RWPE2 (cell line): ENCODE results near the gene ZNF444.
"Not testable (repeated sequence)": the region's sequence is repeated elsewhere in the genome, so short reads cannot be mapped to it uniquely, and the experiment has no call there.

Experiments
- ATAC-seq: fragments of 200-7000 bp; cut with Tn5 transposase; 3 replicates; pipeline ENCODE4 v1.9.1; 2021; ENCODE audit warnings: low read depth
- DNase-seq: peaks from one replicate; pipeline ENCODE4 v3.0.0-alpha.2; 2020; ENCODE audit warnings: low spot score
- H3K27ac ChIP-seq: fragments of 450-650 bp; 2 replicates; pipeline ENCODE4 v1.5.1; 2017; ENCODE audit warnings: mild to moderate bottlenecking; ENCODE audit not compliant: poor library complexity, severe bottlenecking
- H3K27me3 ChIP-seq: fragments of 250-450 bp; sonication (Bioruptor Pico); 2 replicates; pipeline ENCODE4 v1.5.1; 2021; ENCODE audit warnings: mild to moderate bottlenecking, moderate library complexity; ENCODE audit not compliant: insufficient read depth, poor library complexity, severe bottlenecking
- H3K36me3 ChIP-seq: fragments of 250-450 bp; sonication (Bioruptor Pico); 2 replicates; pipeline ENCODE4 v1.5.1; 2020; ENCODE audit warnings: low read depth, mild to moderate bottlenecking, moderate library complexity
- H3K4me1 ChIP-seq: fragments of 250-450 bp; sonication (Bioruptor Pico); 2 replicates; pipeline ENCODE4 v1.5.1; 2021; ENCODE audit warnings: mild to moderate bottlenecking, moderate library complexity; ENCODE audit not compliant: insufficient read depth, poor library complexity, severe bottlenecking
- H3K4me3 ChIP-seq: fragments of 250-450 bp; sonication (Bioruptor Pico); 2 replicates; pipeline ENCODE4 v1.5.1; 2021; ENCODE audit warnings: mild to moderate bottlenecking, moderate library complexity; ENCODE audit not compliant: severe bottlenecking
- H3K9me3 ChIP-seq: fragments of 250-450 bp; sonication (Bioruptor Pico); 2 replicates; pipeline ENCODE4 v1.5.1; 2021; ENCODE audit warnings: mild to moderate bottlenecking, moderate library complexity; ENCODE audit not compliant: severe bottlenecking
- CTCF ChIP-seq: fragments of 450-650 bp; IDR thresholded peaks from one replicate; pipeline ENCODE4 v1.5.1; 2017; ENCODE audit warnings: mild to moderate bottlenecking, moderate library complexity; ENCODE audit not compliant: poor library complexity, severe bottlenecking

Gene ZNF444

GRCh38 chr19:56146904-56147303 lies 5.8 kb downstream of the ZNF444 start:
- Histone ChIP-seq H3K9me3 (no peaks in the 10 kb centered on the region), H3K4me3 (no peak overlapping the region), H3K27me3 (no peaks in the 10 kb centered on the region), H3K36me3 (peaks cover 12% of the 10 kb centered on the region), H3K27ac (no peak overlapping the region), H3K4me1 (no peaks in the 10 kb centered on the region)
- ATAC-seq, result no peak
- no peak for DNase-seq
- no peak for TF ChIP-seq CTCF

GRCh38 chr19:56147307-56147706 lies 6.2 kb downstream of the ZNF444 start:
- H3K4me3 ChIP-seq, result no peak overlapping the region
- peaks cover 12% of the 10 kb centered on the region for H3K36me3 ChIP-seq
- no peaks in the 10 kb centered on the region for H3K4me1 ChIP-seq
- no peak overlapping the region for H3K27ac ChIP-seq
- H3K9me3 ChIP-seq, result no peaks in the 10 kb centered on the region
- no peak for TF ChIP-seq CTCF
- no peaks in the 10 kb centered on the region for H3K27me3 ChIP-seq
- no peak for DNase-seq
- ATAC-seq, result no peak

GRCh38 chr19:56148096-56148495 lies 7.0 kb downstream of the ZNF444 start:
- TF ChIP-seq CTCF, result no peak
- DNase-seq, result no peak
- no peaks in the 10 kb centered on the region for H3K9me3 ChIP-seq
- H3K27me3 ChIP-seq, result no peaks in the 10 kb centered on the region
- H3K4me1 ChIP-seq, result no peaks in the 10 kb centered on the region
- H3K36me3 ChIP-seq, result peaks cover 12% of the 10 kb centered on the region
- no peak overlapping the region for H3K4me3 ChIP-seq
- no peak overlapping the region for H3K27ac ChIP-seq
- ATAC-seq, result no peak; the same call in 2 of the 3 replicates

- H3K4me3 ChIP-seq, H3K27ac ChIP-seq, H3K4me1 ChIP-seq, H3K27me3 ChIP-seq, H3K9me3 ChIP-seq, ATAC-seq, DNase-seq: not testable (repeated sequence)
- peaks cover 12% of the 10 kb centered on the region for H3K36me3 ChIP-seq
These were observed 8.0 kb downstream of the ZNF444 start for GRCh38 chr19:56148955-56149655.

GRCh38 chr19:56149656-56150038 lies 8.6 kb downstream of the ZNF444 start:
- no peak overlapping the region for H3K27ac ChIP-seq
- peaks cover 12% of the 10 kb centered on the region for H3K36me3 ChIP-seq
- no peaks in the 10 kb centered on the region for H3K27me3 ChIP-seq
- ATAC-seq (no peak), DNase-seq (no peak)
- H3K4me1 ChIP-seq, result no peaks in the 10 kb centered on the region
- H3K9me3 ChIP-seq, result no peaks in the 10 kb centered on the region
- TF ChIP-seq CTCF, result no peak
- no peak overlapping the region for H3K4me3 ChIP-seq
